HepG2 (cell line): ENCODE data around the gene DDR1. TPM values are rescaled to one million over a fixed set of nuclear protein-coding genes. Genes with fewer than 3 reads are reported as not detected.

Experiments
- BCLAF1 ChIP-seq: fragments of 450-650 bp; IDR thresholded peaks from 2 replicates; pipeline ENCODE4 v1.6.1; 2017; ENCODE audit warnings: mild to moderate bottlenecking
- E2F2 ChIP-seq: sonication (generic); formaldehyde crosslinking; IDR thresholded peaks from 2 replicates; pipeline ENCODE4 v1.4.0; 2020; ENCODE audit warnings: missing genetic modification reagents, borderline replicate concordance
- IKZF4 ChIP-seq: sonication (generic); formaldehyde crosslinking; IDR thresholded peaks from 2 replicates; pipeline ENCODE4 v1.5.1; 2020; ENCODE audit warnings: borderline replicate concordance, mild to moderate bottlenecking, low read depth, missing genetic modification reagents; ENCODE audit errors: not compliant biosample characterization
- MBD4 ChIP-seq: IDR thresholded peaks from 2 replicates; pipeline ENCODE4 v1.6.1; 2012; ENCODE audit warnings: low read length, inconsistent platforms, borderline replicate concordance
- STAT6 ChIP-seq: sonication (generic); formaldehyde crosslinking; IDR thresholded peaks from 2 replicates; pipeline ENCODE4 v1.4.0; 2020; ENCODE audit warnings: missing genetic modification reagents, mild to moderate bottlenecking, borderline replicate concordance
- TRAFD1 ChIP-seq: sonication (generic); formaldehyde crosslinking; IDR thresholded peaks from 2 replicates; pipeline ENCODE4 v1.5.1; 2020; ENCODE audit warnings: missing genetic modification reagents, mild to moderate bottlenecking, borderline replicate concordance
- ZFP82 ChIP-seq: sonication (generic); formaldehyde crosslinking; IDR thresholded peaks from 2 replicates; pipeline ENCODE4 v1.5.1; 2020; ENCODE audit warnings: mild to moderate bottlenecking, missing genetic modification reagents, borderline replicate concordance
- ZMYM4 ChIP-seq: sonication (generic); formaldehyde crosslinking; IDR thresholded peaks from 2 replicates; pipeline ENCODE4 v1.8.1; 2023; ENCODE audit warnings: mild to moderate bottlenecking, missing genetic modification reagents
- ZNF224 ChIP-seq: sonication (generic); formaldehyde crosslinking; IDR thresholded peaks from 2 replicates; pipeline ENCODE4 v1.5.0; 2020; ENCODE audit warnings: mild to moderate bottlenecking, missing genetic modification reagents
- ZNF260 ChIP-seq: sonication (generic); formaldehyde crosslinking; IDR thresholded peaks from 2 replicates; pipeline ENCODE4 v1.4.0; 2020; ENCODE audit warnings: missing genetic modification reagents, low read depth, mild to moderate bottlenecking, borderline replicate concordance
- ZNF564 ChIP-seq: sonication (generic); formaldehyde crosslinking; IDR thresholded peaks from 2 replicates; pipeline ENCODE4 v1.8.1; 2023; ENCODE audit warnings: mild to moderate bottlenecking, missing genetic modification reagents
- ZNF597 ChIP-seq: sonication (generic); formaldehyde crosslinking; IDR thresholded peaks from 2 replicates; pipeline ENCODE4 v1.5.0; 2020; ENCODE audit warnings: missing genetic modification reagents
- ZNF770 ChIP-seq: sonication (generic); formaldehyde crosslinking; IDR thresholded peaks from 2 replicates; pipeline ENCODE4 v1.5.0; 2020; ENCODE audit warnings: mild to moderate bottlenecking, missing genetic modification reagents
- ZNF773 ChIP-seq: sonication (generic); formaldehyde crosslinking; IDR thresholded peaks from 2 replicates; pipeline ENCODE4 v1.4.0; 2020; ENCODE audit warnings: missing genetic modification reagents, borderline replicate concordance
- polyA plus RNA-seq, 8 experiments: library from polyadenylated mRNA; depleted of rRNA in 3 of 8; stranded (reverse) in 7 of 8; unstranded in 1 of 8; fragments of >200 nt; fragmentation: Illumina TruSeq in 4 of 8; extraction: Trizol in 4 of 8; gene quantifications; 2 replicates each; pipeline versions ENCODE4 v1.2.1 to v1.2.3, GENCODE V29; 2011 to 2016; ENCODE audit warnings: low read depth in 4 of 8, missing spikeins in 1 of 8, mixed read lengths in 1 of 8; ENCODE audit not compliant: insufficient read depth in 1 of 8
- total RNA-seq, 5 experiments: library from RNA; depleted of rRNA; stranded (reverse); fragments of >200 nt; fragmentation: Illumina TruSeq; extraction: Trizol; gene quantifications; 2 replicates each; pipeline ENCODE4 v1.2.3, GENCODE V29; 2016; ENCODE audit warnings: low read depth in 1 of 5

Gene DDR1
- total and polyA plus RNA-seq, 2 of the 13 experiments (the other 11 are each of a cell fraction or from before 2014, with no cell fraction given), result 16.7 to 20.2 TPM

- TF ChIP-seq BCLAF1, result no peak
- peak; percentile 90; the same call in 1 of the 2 replicates for TF ChIP-seq STAT6 (CRISPR knock-in tag)
- TF ChIP-seq ZNF564 (CRISPR knock-in tag), result no peak
- no peak; the same call in 1 of the 2 replicates for TF ChIP-seq E2F2 (CRISPR knock-in tag)
- TF ChIP-seq ZNF770 (CRISPR knock-in tag), result peak; percentile 78
- TF ChIP-seq TRAFD1, result peak; percentile 59; the same call in 1 of the 2 replicates
- TF ChIP-seq ZNF260 (CRISPR knock-in tag), result no peak
- peak; percentile 74 for TF ChIP-seq ZMYM4 (CRISPR knock-in tag)
- TF ChIP-seq ZNF597 (CRISPR knock-in tag), result no peak
- TF ChIP-seq ZNF224, result peak; percentile 81; the same call in 1 of the 2 replicates
- TF ChIP-seq ZNF773, result no peak; the same call in 1 of the 2 replicates
- TF ChIP-seq ZFP82 (CRISPR knock-in tag), result peak; percentile 91; the same call in 1 of the 2 replicates
- TF ChIP-seq IKZF4, result no peak
- no peak for TF ChIP-seq MBD4
Observed at GRCh38 chr6:30907758-30908591, 23.7 kb downstream of the DDR1 start, which contains the start of gene GTF2H4 (continued).
